Adipocyte (in vitro differentiated cells): ENCODE measurements around the gene GID4.

ENCODE experiments used
- DNase-seq: peaks from one replicate; pipeline ENCODE4 v3.0.0-alpha.2; 2015; ENCODE audit warnings: low read depth
- H3K27me3 ChIP-seq: replicated peaks from 2 replicates; pipeline ENCODE4 v1.7.0; 2013; ENCODE audit warnings: mild to moderate bottlenecking, low read length, moderate library complexity; ENCODE audit not compliant: control insufficient read depth, insufficient read depth
- H3K36me3 ChIP-seq: 2 replicates; pipeline ENCODE4 v1.7.0; 2013; ENCODE audit warnings: low read length, mild to moderate bottlenecking, moderate library complexity; ENCODE audit not compliant: control insufficient read depth, insufficient read depth, severe bottlenecking
- H3K4me1 ChIP-seq: 2 replicates; pipeline ENCODE4 v1.7.0; 2013; ENCODE audit warnings: mild to moderate bottlenecking, low read length, moderate library complexity; ENCODE audit not compliant: control insufficient read depth, insufficient read depth
- H3K4me3 ChIP-seq: 2 replicates; pipeline ENCODE4 v1.7.0; 2013; ENCODE audit warnings: mild to moderate bottlenecking, low read length, moderate library complexity
- H3K9ac ChIP-seq: 2 replicates; pipeline ENCODE4 v1.7.0; 2013; ENCODE audit warnings: mild to moderate bottlenecking, low read length, moderate library complexity
- H3K9me3 ChIP-seq: 2 replicates; pipeline ENCODE4 v1.7.0; 2013; ENCODE audit warnings: mild to moderate bottlenecking, low read length, moderate library complexity; ENCODE audit not compliant: control insufficient read depth

Gene GID4

DNA sequence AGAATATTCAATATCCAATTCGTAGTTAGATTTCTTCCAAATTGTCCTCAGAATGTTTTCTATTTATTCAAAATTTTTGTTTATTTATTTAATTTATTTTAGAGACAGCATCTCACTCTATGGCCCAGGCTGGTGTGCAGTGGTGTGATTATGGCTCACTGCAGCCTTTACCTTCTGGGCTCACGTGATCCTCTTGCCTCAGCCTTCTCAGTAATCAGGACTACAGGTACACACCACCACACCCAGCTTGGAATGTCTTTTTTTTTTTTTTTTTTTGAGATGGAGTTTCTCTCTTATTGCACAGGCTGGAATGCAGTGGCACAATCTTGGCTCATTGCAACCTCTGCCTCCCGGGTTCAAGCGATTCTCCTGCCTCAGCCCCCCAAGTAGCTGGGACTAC is 45.0 kb downstream of the GID4 start:
- Histone ChIP-seq H3K4me1 (peaks cover 6% of the 10 kb centered on the region), H3K9me3 (no peaks in the 10 kb centered on the region), H3K27me3 (no peaks in the 10 kb centered on the region), H3K36me3 (no peaks in the 10 kb centered on the region), H3K4me3 (no peak overlapping the region), H3K9ac (no peak overlapping the region)
- DNase-seq, result no peak

DNA sequence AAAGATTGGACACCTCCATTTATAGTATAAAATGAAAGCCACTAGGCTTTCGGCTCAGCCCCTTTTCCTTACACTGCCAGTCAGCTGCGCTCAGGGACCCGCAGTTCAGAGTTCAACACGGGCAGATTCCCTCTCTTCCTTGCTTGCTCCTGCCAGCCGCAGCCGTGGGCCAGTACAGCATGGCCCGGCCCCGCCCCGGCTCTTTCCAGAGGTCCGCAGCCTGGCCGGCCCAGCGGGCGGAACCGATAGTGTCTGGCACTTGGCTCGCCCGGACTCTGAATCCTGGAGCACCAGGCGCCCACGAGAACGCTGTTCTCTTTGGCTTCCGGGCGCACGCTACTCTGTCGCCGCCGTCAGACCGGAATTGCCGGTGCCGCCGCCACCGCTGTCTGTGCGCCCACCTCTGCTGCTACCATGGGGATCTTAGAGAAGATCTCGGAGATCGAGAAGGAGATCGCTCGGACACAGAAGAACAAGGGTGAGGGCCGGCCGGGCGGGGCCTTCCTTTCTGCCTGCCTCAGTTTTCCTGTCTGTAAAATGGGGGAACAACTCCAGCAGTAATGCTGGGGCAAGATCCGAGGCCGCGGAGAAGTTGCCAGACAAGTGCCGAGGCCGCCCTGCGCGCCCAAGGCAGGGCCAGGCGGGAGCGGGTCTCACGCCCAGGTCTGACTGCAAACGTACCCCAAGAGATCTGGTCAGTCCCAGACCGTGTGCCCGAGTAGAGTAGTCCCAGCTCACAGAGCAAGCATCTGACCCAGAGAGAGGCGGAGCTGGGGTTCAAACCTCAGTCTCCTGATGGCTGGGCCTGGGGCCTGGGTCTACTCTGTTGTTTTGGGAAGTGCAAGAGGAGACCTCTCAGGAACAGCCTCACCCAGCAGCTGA is 48.6 kb downstream of the GID4 start, which contains the start of gene DRG2:
Gene DRG2 (plus strand): TSS at position 339 of the 882 bp plus-strand sequence. CDS start 76 bp downstream, at position 415.
- Histone ChIP-seq H3K36me3 (peaks cover 10% of the 10 kb centered on the region), H3K4me3 (peak within 1 kb of the TSS; percentile 97), H3K27me3 (no peaks in the 10 kb centered on the region), H3K9ac (peak within 1 kb of the TSS; percentile 96), H3K9me3 (no peaks in the 10 kb centered on the region), H3K4me1 (peaks cover 6% of the 10 kb centered on the region)
- DNase-seq, result peak; percentile 96

DNA sequence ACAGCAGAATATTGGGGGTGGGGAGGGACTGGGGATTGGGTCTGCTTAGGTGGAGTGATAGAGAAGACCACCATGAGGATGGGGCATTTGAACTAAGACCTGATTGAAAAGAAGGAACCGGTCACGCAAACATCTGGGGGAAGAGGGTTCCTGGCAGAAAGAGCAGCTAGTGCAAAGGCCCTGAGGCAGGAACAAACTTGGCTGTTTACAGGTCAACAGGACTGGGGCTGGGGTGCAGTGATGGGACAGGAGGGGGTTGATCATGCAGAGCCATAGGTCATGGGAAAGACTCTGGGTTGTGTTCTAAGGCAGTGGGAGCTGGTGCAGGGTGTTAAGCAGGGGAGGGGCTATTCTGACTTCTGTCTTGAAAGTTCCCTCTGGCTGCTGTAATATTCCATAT is 50.4 kb downstream of the GID4 start:
- Histone ChIP-seq H3K36me3 (peaks cover 20% of the 10 kb centered on the region), H3K9me3 (no peaks in the 10 kb centered on the region), H3K9ac (no peak overlapping the region), H3K4me3 (no peak overlapping the region), H3K4me1 (peaks cover 6% of the 10 kb centered on the region), H3K27me3 (no peaks in the 10 kb centered on the region)
- no peak for DNase-seq

DNA sequence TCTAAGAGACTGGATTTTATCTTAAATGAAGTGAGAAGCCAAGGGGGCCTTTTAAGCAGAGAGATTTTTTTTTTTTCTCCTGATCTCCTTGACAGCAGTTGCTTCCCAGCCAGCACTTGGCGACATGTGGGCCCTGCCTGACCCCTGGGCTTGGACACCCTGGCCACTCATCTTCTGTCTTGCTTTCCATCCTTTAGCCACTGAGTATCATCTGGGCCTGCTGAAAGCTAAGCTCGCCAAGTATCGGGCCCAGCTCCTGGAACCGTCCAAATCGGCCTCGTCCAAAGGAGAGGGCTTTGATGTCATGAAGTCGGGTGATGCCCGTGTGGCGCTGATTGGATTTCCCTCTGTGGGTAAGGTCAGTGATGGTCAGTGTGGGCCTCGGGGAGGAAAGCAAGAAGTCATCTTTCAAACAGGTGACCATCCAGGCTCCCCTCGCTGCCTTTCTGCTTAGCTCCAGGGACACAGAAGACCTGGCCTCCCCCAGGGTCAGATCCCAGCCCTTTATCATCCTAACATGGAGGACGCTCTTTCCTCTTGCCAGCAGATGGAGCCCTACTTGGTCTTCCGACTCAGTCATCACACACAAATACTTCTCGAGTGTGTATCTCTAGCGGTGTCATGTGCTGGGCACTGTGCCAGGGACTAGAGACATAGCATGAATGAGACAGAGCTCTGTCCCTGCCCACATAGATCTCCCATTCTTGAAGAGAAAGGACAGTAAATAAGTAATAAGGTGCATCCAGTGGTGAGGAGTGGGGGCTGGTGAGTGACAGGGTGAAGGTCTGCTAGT is 54.6 kb downstream of the GID4 start:
- Histone ChIP-seq H3K4me1 (peaks cover 2% of the 10 kb centered on the region), H3K9me3 (no peaks in the 10 kb centered on the region), H3K27me3 (no peaks in the 10 kb centered on the region), H3K36me3 (peaks cover 57% of the 10 kb centered on the region), H3K9ac (no peak overlapping the region), H3K4me3 (no peak overlapping the region)
- peak; percentile 24 for DNase-seq

DNA sequence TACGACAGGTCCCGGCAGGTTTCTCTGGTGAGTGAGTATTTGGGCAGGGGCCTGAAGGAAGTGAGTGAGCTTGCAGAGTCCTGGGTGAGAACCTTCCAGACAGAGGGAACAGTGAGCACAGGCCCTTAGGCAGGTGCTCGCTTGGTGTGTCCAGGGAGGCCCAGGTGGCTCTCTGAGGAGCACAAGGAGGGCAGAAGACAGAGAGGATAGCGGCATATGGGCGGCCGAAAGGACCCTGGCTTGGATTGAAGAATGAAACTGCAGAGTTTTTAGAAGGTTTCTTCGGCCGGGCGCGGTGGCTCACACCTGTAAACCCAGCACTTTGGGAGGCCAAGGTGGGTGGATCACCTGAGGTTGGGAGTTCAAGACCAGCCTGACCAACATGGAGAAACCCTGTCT is 55.2 kb downstream of the GID4 start:
- Histone ChIP-seq H3K27me3 (no peaks in the 10 kb centered on the region), H3K9ac (no peak overlapping the region), H3K9me3 (no peaks in the 10 kb centered on the region), H3K4me1 (no peaks in the 10 kb centered on the region), H3K36me3 (peaks cover 63% of the 10 kb centered on the region), H3K4me3 (no peak overlapping the region)
- no peak for DNase-seq

GRCh38 chr17:18099516-18099915 is 60.3 kb downstream of the GID4 start:
- Histone ChIP-seq H3K4me1 (no peaks in the 10 kb centered on the region), H3K9me3 (no peaks in the 10 kb centered on the region), H3K9ac (no peak overlapping the region), H3K27me3 (no peaks in the 10 kb centered on the region), H3K4me3 (no peak overlapping the region), H3K36me3 (peaks cover 66% of the 10 kb centered on the region)
- no peak for DNase-seq

DNA sequence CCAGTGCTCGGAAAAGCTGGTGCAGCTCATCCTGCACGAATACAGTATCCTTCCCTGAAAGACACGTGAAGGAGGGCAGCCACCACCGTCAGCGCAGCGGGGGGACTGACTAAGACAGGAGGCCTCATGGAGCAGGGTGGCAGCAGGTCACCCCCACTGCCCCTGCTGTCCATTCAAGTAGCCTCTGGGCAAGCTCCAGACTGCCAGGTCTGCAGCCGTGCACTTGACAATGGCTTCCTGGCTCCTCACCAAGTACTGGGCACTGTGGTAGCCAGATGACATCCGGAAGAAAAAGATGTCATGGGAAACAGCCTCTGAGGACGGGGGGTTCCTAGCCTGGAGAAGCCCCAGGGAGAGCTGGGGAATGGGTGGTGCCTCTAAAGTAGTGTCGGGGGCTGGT is 61.4 kb downstream of the GID4 start:
- no peaks in the 10 kb centered on the region for H3K9me3 ChIP-seq
- no peak overlapping the region for H3K9ac ChIP-seq
- no peaks in the 10 kb centered on the region for H3K4me1 ChIP-seq
- peaks cover 63% of the 10 kb centered on the region for H3K36me3 ChIP-seq
- DNase-seq, result no peak
- H3K4me3 ChIP-seq, result no peak overlapping the region
- no peaks in the 10 kb centered on the region for H3K27me3 ChIP-seq

DNA sequence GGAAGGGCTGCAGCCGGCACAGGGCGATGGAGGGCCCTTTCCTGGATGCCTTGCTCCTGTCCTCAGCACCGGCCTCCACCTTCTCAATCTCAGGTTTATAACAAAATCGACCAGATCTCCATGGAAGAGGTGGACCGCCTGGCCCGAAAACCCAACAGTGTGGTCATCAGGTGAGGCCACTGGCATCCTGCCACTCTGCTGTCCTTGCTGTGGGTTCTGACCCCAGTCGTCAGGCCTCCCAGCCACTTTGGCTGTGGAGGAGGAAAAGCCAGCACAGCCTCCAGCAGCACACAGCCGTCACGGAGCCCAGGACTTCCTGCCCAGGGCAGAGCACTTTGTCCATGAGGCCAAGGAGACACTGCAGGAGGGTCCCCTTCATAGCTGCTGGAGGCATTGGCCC is 62.6 kb downstream of the GID4 start:
- Histone ChIP-seq H3K9ac (no peak overlapping the region), H3K9me3 (no peaks in the 10 kb centered on the region), H3K4me3 (no peak overlapping the region), H3K4me1 (no peaks in the 10 kb centered on the region), H3K27me3 (no peaks in the 10 kb centered on the region), H3K36me3 (peaks cover 63% of the 10 kb centered on the region)
- DNase-seq, result no peak

DNA sequence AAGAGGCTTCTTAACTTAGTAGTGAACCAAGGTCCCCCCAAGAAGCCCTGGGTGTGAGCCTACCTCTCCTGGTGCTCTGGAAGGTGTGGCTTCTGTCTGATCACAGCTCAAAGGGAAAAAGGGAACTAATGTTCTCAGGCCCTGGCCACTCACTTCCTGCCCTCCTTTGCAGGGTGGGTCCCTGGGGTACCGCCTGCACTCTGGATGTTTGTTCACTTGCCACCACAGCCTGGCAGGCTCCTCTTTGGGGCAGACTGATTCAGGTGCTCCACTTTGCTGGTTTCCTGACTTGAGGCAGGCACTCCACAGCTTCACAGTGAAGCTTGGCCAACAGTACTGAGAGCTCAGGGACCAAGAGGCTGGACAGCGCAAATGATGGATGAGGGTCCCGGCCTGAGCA is 63.4 kb downstream of the GID4 start:
- Histone ChIP-seq H3K4me1 (no peaks in the 10 kb centered on the region), H3K27me3 (no peaks in the 10 kb centered on the region), H3K9ac (no peak overlapping the region), H3K4me3 (no peak overlapping the region), H3K9me3 (no peaks in the 10 kb centered on the region), H3K36me3 (peaks cover 62% of the 10 kb centered on the region)
- no peak for DNase-seq

DNA sequence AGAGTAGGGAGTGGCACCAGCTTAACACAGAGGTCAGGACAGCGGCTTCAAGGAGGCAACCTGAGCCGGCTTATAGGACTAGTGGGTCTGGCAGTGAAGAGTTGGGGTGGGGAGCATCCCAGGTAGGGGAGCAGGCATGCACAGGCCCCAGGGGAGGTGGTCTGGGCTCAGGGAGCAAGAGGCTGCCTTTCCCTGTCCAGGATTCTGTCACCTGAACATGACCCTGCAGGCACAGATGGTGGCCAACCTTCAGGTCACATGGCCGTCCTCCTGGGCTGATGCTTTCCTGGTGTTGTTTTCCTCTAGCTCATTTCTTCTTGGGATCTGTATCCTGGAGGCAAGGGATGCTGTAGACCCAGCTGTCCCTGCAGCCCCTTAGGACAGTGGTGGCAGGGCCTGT is 65.8 kb downstream of the GID4 start:
- Histone ChIP-seq H3K9ac (no peak overlapping the region), H3K36me3 (peaks cover 41% of the 10 kb centered on the region), H3K27me3 (no peaks in the 10 kb centered on the region), H3K4me3 (no peak overlapping the region), H3K9me3 (no peaks in the 10 kb centered on the region), H3K4me1 (no peaks in the 10 kb centered on the region)
- no peak for DNase-seq

DNA sequence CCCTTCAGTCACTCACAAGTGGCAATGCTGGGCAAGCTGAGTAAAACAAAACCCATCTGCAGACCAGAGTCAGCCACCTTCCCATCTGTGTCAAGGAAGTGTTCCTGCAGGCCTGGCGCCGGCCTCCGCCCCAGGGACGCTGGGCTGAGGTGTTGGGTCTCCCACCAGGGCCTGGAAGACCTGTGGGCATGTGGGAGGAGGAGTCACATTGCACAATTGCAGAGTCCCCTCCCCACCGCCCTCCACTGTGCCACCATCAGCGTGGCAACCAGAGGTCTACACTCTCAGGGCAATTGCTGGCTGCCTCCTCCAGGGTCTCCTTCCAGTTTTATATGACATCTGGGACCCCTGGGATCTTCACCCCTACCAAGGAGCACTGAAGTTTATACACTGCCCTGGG is 66.4 kb downstream of the GID4 start:
- no peak overlapping the region for H3K4me3 ChIP-seq
- H3K36me3 ChIP-seq, result peaks cover 35% of the 10 kb centered on the region

More for the DNA sequence above, 66.4 kb downstream of the GID4 start:
- DNase-seq, result no peak
- no peaks in the 10 kb centered on the region for H3K27me3 ChIP-seq
- H3K9ac ChIP-seq, result no peak overlapping the region
- no peaks in the 10 kb centered on the region for H3K4me1 ChIP-seq
- H3K9me3 ChIP-seq, result no peaks in the 10 kb centered on the region
